G401 (cell line): ENCODE results near the gene FBP2. TPM values are rescaled to one million over a fixed set of nuclear protein-coding genes. Genes with fewer than 3 reads are reported as not detected.

ENCODE experiments used
- DNase-seq: peaks from one replicate; pipeline ENCODE4 v3.0.0-alpha.2; 2015; ENCODE audit warnings: low spot score
- in situ Hi-C: cut with HindIII; loops from 2 replicates; pipeline ENCODE4 v1.10.0; 2016; ENCODE audit warnings: low sequenced_read_pairs, mixed read lengths
- total RNA-seq: library from RNA; depleted of rRNA; stranded (reverse); fragments of >200 nt; shearing (Covaris generic); gene quantifications from 2 replicates; pipeline ENCODE4 v1.2.3, GENCODE V29; 2014; rRNA removed

The FBP2 gene
- 0.14 TPM in 1 of 2 replicates, not detected in the other for total RNA-seq

- in situ Hi-C loops: no loop called here
- no peak for DNase-seq
Observed at GRCh38 chr9:94593459-94594345, at the start of gene FBP2. Gene FBP2 (minus strand): TSS chr9:94593824. CDS start chr9:94593726, 98 bp downstream.

- no peak for DNase-seq
- in situ Hi-C loops: no loop called here
Observed at GRCh38 chr9:94643176-94643575, 49.6 kb upstream of the FBP2 start.

- DNase-seq: no peak
- in situ Hi-C loops: no loop called here
Observed at GRCh38 chr9:94642501-94642900, 48.9 kb upstream of the FBP2 start.

GRCh38 chr9:94639999-94640376, 46.4 kb upstream of the FBP2 start:
- no peak for DNase-seq
- in situ Hi-C loops: no loop called here

- DNase-seq: no peak
- in situ Hi-C loops: no loop called here
Observed at GRCh38 chr9:94639061-94639998, 45.7 kb upstream of the FBP2 start, which contains the start of gene FBP1. Gene FBP1 (minus strand): TSS chr9:94639518. CDS start chr9:94639310, 208 bp downstream.

GRCh38 chr9:94638335-94639060, 44.9 kb upstream of the FBP2 start:
- in situ Hi-C loops: no loop called here
- no peak for DNase-seq

- DNase-seq: no peak
- in situ Hi-C loops: no loop called here
Observed at GRCh38 chr9:94632737-94633136, 39.1 kb upstream of the FBP2 start.

- DNase-seq: no peak
- in situ Hi-C loops: no loop called here
Observed at GRCh38 chr9:94631599-94631998, 38.0 kb upstream of the FBP2 start.

GRCh38 chr9:94630833-94631232, 37.2 kb upstream of the FBP2 start:
- in situ Hi-C loops: no loop called here
- DNase-seq: no peak

- in situ Hi-C loops: no loop called here
- DNase-seq: no peak
Observed at GRCh38 chr9:94630281-94630680, 36.7 kb upstream of the FBP2 start.

GRCh38 chr9:94627287-94627686, 33.7 kb upstream of the FBP2 start:
- DNase-seq: no peak

GRCh38 chr9:94625835-94626234, 32.2 kb upstream of the FBP2 start:
- no peak for DNase-seq
- in situ Hi-C loops: no loop called here

More at GRCh38 chr9:94627287-94627686, 33.7 kb upstream of the FBP2 start:
- in situ Hi-C loops: no loop called here

GRCh38 chr9:94624629-94625028, 31.0 kb upstream of the FBP2 start:
- DNase-seq: peak; percentile 20
- in situ Hi-C loops: no loop called here

GRCh38 chr9:94623253-94623652, 29.6 kb upstream of the FBP2 start:
- in situ Hi-C loops: no loop called here
- peak; percentile 40 for DNase-seq

GRCh38 chr9:94622087-94622800, 28.6 kb upstream of the FBP2 start:
- in situ Hi-C loops: no loop called here
- no peak for DNase-seq

GRCh38 chr9:94619026-94619425, 25.4 kb upstream of the FBP2 start:
- no peak for DNase-seq
- in situ Hi-C loops: no loop called here

- in situ Hi-C loops: no loop called here
- no peak for DNase-seq
Observed at GRCh38 chr9:94613003-94613402, 19.4 kb upstream of the FBP2 start.

- DNase-seq: no peak
- in situ Hi-C loops: no loop called here
Observed at GRCh38 chr9:94612071-94612470, 18.4 kb upstream of the FBP2 start.

GRCh38 chr9:94611638-94612068, 18.0 kb upstream of the FBP2 start:
- no peak for DNase-seq
- in situ Hi-C loops: no loop called here
